K562 (cell line): ENCODE measurements around the gene ACOT9. TPM values are rescaled to one million over a fixed set of nuclear protein-coding genes. Genes with fewer than 3 reads are reported as not detected.
"Not testable (repeated sequence)": the region's sequence is repeated elsewhere in the genome, so short reads cannot be mapped to it uniquely, and the experiment has no call there.

Experiments used
- ATAC-seq: fragments of 200-7000 bp; cut with Tn5 transposase; 3 replicates; pipeline ENCODE4 v1.9.1; 2020; ENCODE audit warnings: moderate library complexity
- BruUV-seq: library from RNA; stranded (reverse); fragments of 400-500 nt; replicated peaks from 2 replicates; lab custom pipeline; 2021; lab: Mats Ljungman, UMichigan
- CTCF ChIA-PET: fragments of 300-600 bp; formaldehyde crosslinking; extraction: SDS; loops from one replicate; lab custom pipeline; 2021; ENCODE audit warnings: low intra/inter-chr PET ratio; lab: Yijun Ruan, JAX
- POLR2A ChIA-PET: fragments of 300-600, 350-650 bp; sonication (Branson Sonifier 250); formaldehyde crosslinking; extraction: SDS; loops from one replicate; lab custom pipeline; 2021; ENCODE audit warnings: antibody characterized with exemption, inconsistent platforms; lab: Yijun Ruan, JAX
- DNase-seq, 4 experiments: peaks; one replicate each; pipeline versions ENCODE4 v3.0.0 to v3.0.0-alpha.2; 2011 to 2018; ENCODE audit warnings: low spot score in 3 of 4, mixed read lengths in 3 of 4; ENCODE audit errors: extremely low read depth in 1 of 4
- FAIRE-seq: peaks from 2 replicates; lab custom pipeline; 2011; peaks lifted over from hg19 to GRCh38; lab: Jason Lieb, UNC
- H2AFZ ChIP-seq: 2 replicates; pipeline ENCODE4 v1.6.0; 2011; ENCODE audit warnings: low read depth, low read length, control low read depth, inconsistent platforms
- H3K27ac ChIP-seq: fragments of 200-600 bp; 3 replicates; pipeline ENCODE4 v1.8.0; 2011; ENCODE audit warnings: low read depth, mild to moderate bottlenecking, control low read depth, inconsistent platforms, low read length, moderate library complexity, mixed read lengths; ENCODE audit errors: extremely low read depth
- H3K27me3 ChIP-seq, 2 experiments: fragments of 300-600 bp in 1 of 2; 2 replicates in 1 of 2; 3 replicates in 1 of 2; pipeline versions ENCODE4 v1.6.0 to v1.8.0; 2011; ENCODE audit warnings: inconsistent platforms in 2 of 2, low read length in 2 of 2, mild to moderate bottlenecking in 1 of 2, mixed read lengths in 1 of 2, moderate library complexity in 1 of 2; ENCODE audit not compliant: control insufficient read depth in 2 of 2, insufficient read depth in 2 of 2
- H3K36me3 ChIP-seq: fragments of 300-600 bp; 3 replicates; pipeline ENCODE4 v1.8.0; 2011; ENCODE audit warnings: mild to moderate bottlenecking, low read length, inconsistent platforms; ENCODE audit not compliant: control insufficient read depth, insufficient read depth
- H3K4me1 ChIP-seq, 2 experiments: fragments of 200-600 bp in 1 of 2; replicated peaks in 1 of 2; 2 replicates in 1 of 2; 3 replicates in 1 of 2; pipeline versions ENCODE4 v1.5.1 to v1.8.0; 2011; ENCODE audit warnings: inconsistent platforms in 2 of 2, low read length in 2 of 2, mild to moderate bottlenecking in 1 of 2, mixed read lengths in 1 of 2, moderate library complexity in 1 of 2; ENCODE audit not compliant: control insufficient read depth in 2 of 2, insufficient read depth in 2 of 2
- H3K4me2 ChIP-seq: 2 replicates; pipeline ENCODE4 v1.6.1; 2011; ENCODE audit warnings: low read length, control low read depth, inconsistent platforms, mixed read lengths; ENCODE audit not compliant: insufficient read depth
- H3K4me3 ChIP-seq: fragments of 200-600 bp; sonication (generic), shearing (Covaris generic); 2 replicates; pipeline ENCODE4 v1.5.1; 2016; ENCODE audit warnings: control low read depth, inconsistent platforms
- H3K79me2 ChIP-seq: fragments of 200-600 bp; 3 replicates; pipeline ENCODE4 v1.8.0; 2011; ENCODE audit warnings: low read length, inconsistent platforms; ENCODE audit not compliant: control insufficient read depth, insufficient read depth
- H3K9ac ChIP-seq, 2 experiments: 2 replicates each; pipeline versions ENCODE4 v1.6.0 to v1.6.1; 2011; ENCODE audit warnings: low read depth in 2 of 2, low read length in 2 of 2, control low read depth in 1 of 2, inconsistent platforms in 1 of 2, mild to moderate bottlenecking in 1 of 2, mixed read lengths in 1 of 2; ENCODE audit not compliant: insufficient read depth in 1 of 2
- H3K9me1 ChIP-seq: one replicate; pipeline ENCODE4 v1.6.0; 2011; ENCODE audit warnings: inconsistent platforms, mild to moderate bottlenecking, low read length, moderate library complexity; ENCODE audit not compliant: control insufficient read depth, insufficient read depth
- H3K9me3 ChIP-seq: replicated peaks from 2 replicates; pipeline ENCODE4 v1.5.1; 2011; ENCODE audit warnings: low read depth, low read length, inconsistent platforms; ENCODE audit not compliant: control insufficient read depth, insufficient read depth
- H4K20me1 ChIP-seq: replicated peaks from 2 replicates; pipeline ENCODE4 v1.6.1; 2011; ENCODE audit warnings: low read length, inconsistent platforms, mixed read lengths; ENCODE audit not compliant: control insufficient read depth, insufficient read depth
- ADNP ChIP-seq: fragments of 200-800 bp; sonication (Bioruptor generic); IDR thresholded peaks from 2 replicates; pipeline ENCODE4 v1.6.1; 2016; ENCODE audit warnings: missing genetic modification characterization, missing compliant biosample characterization
- ATF1 ChIP-seq, 2 experiments: fragments of 450-650 bp in 1 of 2; IDR thresholded peaks; 2 replicates each; pipeline ENCODE4 v1.6.1; 2016; ENCODE audit warnings: missing compliant biosample characterization in 1 of 2, missing genetic modification characterization in 1 of 2
- EHMT2 ChIP-seq: fragments of 450-650 bp; IDR thresholded peaks from 2 replicates; pipeline ENCODE4 v1.6.1; 2018; ENCODE audit warnings: antibody characterized with exemption
- GABPA ChIP-seq: fragments of 200-800 bp; sonication (Bioruptor generic); conservative IDR thresholded peaks from 2 replicates; pipeline ENCODE4 v1.6.1; 2016; ENCODE audit warnings: low read depth, missing genetic modification characterization, missing compliant biosample characterization
- MGA ChIP-seq: fragments of 450-650 bp; IDR thresholded peaks from 2 replicates; pipeline ENCODE4 v1.6.1; 2016; ENCODE audit warnings: mild to moderate bottlenecking, moderate library complexity
- MLLT1 ChIP-seq, 2 experiments: fragments of 450-650 bp; IDR thresholded peaks; 2 replicates each; pipeline ENCODE4 v1.6.1; 2016
- NR2C1 ChIP-seq, 2 experiments: fragments of 450-650 bp; IDR thresholded peaks; 2 replicates each; pipeline ENCODE4 v1.6.1; 2017; ENCODE audit warnings: mild to moderate bottlenecking in 2 of 2, antibody characterized with exemption in 1 of 2, inconsistent platforms in 1 of 2, missing compliant biosample characterization in 1 of 2, missing genetic modification characterization in 1 of 2
- TEAD1 ChIP-seq, 2 experiments: fragments of 450-650 bp in 1 of 2; sonication (generic) in 1 of 2; formaldehyde crosslinking; IDR thresholded peaks; 2 replicates each; pipeline versions ENCODE4 v1.4.0 to v1.8.0; 2020 to 2022; ENCODE audit warnings: mild to moderate bottlenecking in 2 of 2, missing genetic modification reagents in 1 of 2
- WGBS: fragments of 100-300 bp; shearing (Covaris generic); methylation state at CpG from one replicate; pipeline ENCODE4 v1.1.6; 2016; ENCODE audit warnings: low coverage, mixed read lengths; ENCODE audit not compliant: insufficient coverage; ENCODE audit errors: missing lambda C conversion rate; 5-methylcytosine and 5-hydroxymethylcytosine counted together
- in situ Hi-C: fragments of 300-500 bp; cut with MboI; formaldehyde crosslinking; loops from 4 replicates; pipeline ENCODE4 v1.15.0; 2018; ENCODE audit warnings: inconsistent platforms, mixed read lengths
- intact Hi-C: fragments of 100-400 bp; cut with micrococcal nuclease; formaldehyde crosslinking; loops from 2 replicates; pipeline ENCODE4 v1.14.2; 2022
- polyA plus RNA-seq, 8 experiments: library from polyadenylated mRNA; depleted of rRNA in 4 of 8; stranded (reverse) in 5 of 8; unstranded in 3 of 8; fragments of >200 nt; fragmentation: Nextera tagmentation in 2 of 8; fragmentation: Illumina TruSeq in 1 of 8; extraction: Ambion mirVana in 2 of 8; extraction: Trizol in 1 of 8; gene quantifications; 2 replicates each; pipeline versions ENCODE4 v1.2.1 to v1.2.3, GENCODE V29; 2011 to 2014; ENCODE audit warnings: inconsistent platforms in 1 of 8, missing spikeins in 1 of 8
- total RNA-seq, 7 experiments: library from RNA; depleted of rRNA in 6 of 7; stranded (reverse); fragments of >200 nt in 6 of 7; fragmentation: Illumina TruSeq in 2 of 7; extraction: Trizol in 2 of 7; gene quantifications; 2 replicates each; pipeline versions ENCODE4 v1.2.1 to v1.2.3, GENCODE V29; 2011 to 2021; ENCODE audit warnings: low replicate concordance in 1 of 7

The ACOT9 gene
- total and polyA plus RNA-seq, 9 of the 15 experiments (the other 6 are each of a cell fraction or from before 2014, with no cell fraction given): 31.2 to 80.9 (median 45.3) TPM

GRCh38 chrX:23743623-23743971 is 521 bp upstream of the ACOT9 start:
- H3K9me1 ChIP-seq; CTCF ChIA-PET; H4K20me1 ChIP-seq; in situ Hi-C loops; H3K27me3 ChIP-seq; H3K9me3 ChIP-seq; FAIRE-seq; ATAC-seq; H3K36me3 ChIP-seq; DNase-seq; TF ChIP-seq ATF1 (CRISPR knock-in tag; IDR thresholded peaks at IDR 0.05); NR2C1 (IDR thresholded peaks at IDR 0.05): not testable (repeated sequence)
- peak overlapping the region; percentile 73 to 92 for H3K9ac ChIP-seq
- peak overlapping the region; percentile 77 for H3K4me3 ChIP-seq
- peaks cover 38% of the 10 kb centered on the region for H3K79me2 ChIP-seq
- BruUV-seq: TSS peak; percentile 92
- POLR2A ChIA-PET: interaction anchor here (0.6 to 1.2 kb wide), 5 partner anchors 9 to 102 kb away, joined by 3 to 9 read pairs (median 5); no protein-coding TSS in a partner anchor
- peaks cover 9 to 15% of the 10 kb centered on the region in 2 experiments; a peak in 4 of 5 replicates for H3K4me1 ChIP-seq
- intact Hi-C loops: loop anchor here (2.0 to 5.0 kb wide), 2 partner anchors 39 to 45 kb away; partner anchors contain the start of gene SAT1
- peak overlapping the region; percentile 70 for H3K27ac ChIP-seq
- peak overlapping the region; percentile 84 for H2AFZ ChIP-seq
- 30% methylated on average over 3 of the region's 14 CpGs for WGBS
- H3K4me2 ChIP-seq: peak overlapping the region; percentile 89
- TF ChIP-seq MLLT1 (IDR thresholded peaks at IDR 0.05): peak in 1 of 2 experiments; percentile 46; a peak in 1 of 4 replicates
- TF ChIP-seq ATF1 (tag; IDR thresholded peaks at IDR 0.05): peak; percentile 56
- TF ChIP-seq MGA: 0 out of 2 replicates have a peak, but pooled peaks have one; percentile 6
- TF ChIP-seq GABPA (tag): 0 out of 2 replicates have a peak, but pooled peaks have one; percentile 5
- TF ChIP-seq EHMT2: 0 out of 2 replicates have a peak, but pooled peaks have one; percentile 3
- TF ChIP-seq NR2C1 (tag; IDR thresholded peaks at IDR 0.05): 0 out of 2 replicates have a peak, but pooled peaks have one; percentile 11
- TF ChIP-seq ADNP (tag): peak; percentile 74
- TF ChIP-seq TEAD1 (CRISPR knock-in tag; IDR thresholded peaks at IDR 0.05): 0 out of 4 replicates have a peak, but pooled peaks of 1 of the 2 experiments have one; percentile 3
